ENCODE measurements around the gene DLG2. TPM values are rescaled to one million over a fixed set of nuclear protein-coding genes. Genes with fewer than 3 reads are reported as not detected.

The DLG2 gene
- total and polyA plus RNA-seq, 11 donors, result 2.4 to 13.9 (median 7.1) TPM

DNA sequence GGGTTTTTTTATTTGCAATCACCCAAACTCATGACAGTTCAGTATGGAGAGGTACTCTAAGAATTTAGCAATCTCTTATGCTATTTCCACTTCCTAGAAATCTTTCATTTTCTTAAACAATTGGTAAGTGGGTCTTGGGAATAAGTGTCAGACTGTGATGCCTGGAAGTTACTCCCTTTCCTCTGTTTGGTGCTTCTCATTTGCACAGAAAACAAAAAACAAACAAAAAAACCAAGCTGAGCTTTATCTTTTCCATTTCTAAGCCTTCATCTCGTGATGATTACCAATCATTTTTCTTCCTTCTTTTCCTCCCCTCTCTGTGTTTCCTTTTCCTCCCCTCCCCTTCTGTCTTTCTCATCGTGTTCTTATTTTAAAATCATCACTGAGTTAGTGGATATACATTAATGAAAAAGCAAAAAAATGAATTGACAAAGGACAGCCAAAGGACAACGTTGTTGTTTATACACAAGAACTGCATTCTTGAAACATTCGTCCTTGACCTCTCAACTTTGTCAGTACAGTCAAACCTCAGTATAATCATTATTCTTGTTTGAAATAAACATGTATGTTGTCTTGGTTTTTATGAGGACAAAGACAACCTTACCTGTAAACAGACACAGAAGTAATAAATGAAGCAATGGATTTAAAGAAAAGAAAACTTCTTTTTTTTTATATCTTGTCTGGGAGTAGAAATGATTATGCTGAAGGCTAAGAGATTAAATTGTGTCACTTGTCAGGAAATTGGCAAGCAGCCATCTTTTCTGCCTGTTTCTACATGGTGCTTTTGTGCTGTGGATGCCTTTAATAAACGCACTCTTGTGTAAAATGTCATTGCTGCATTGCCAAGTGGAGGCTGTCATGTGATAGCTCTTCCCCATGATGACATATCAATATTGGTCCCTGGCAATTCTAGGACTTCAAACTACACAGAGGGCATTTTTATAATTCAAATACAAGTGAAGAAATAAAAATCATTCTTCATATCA is 1537.8 kb downstream of the DLG2 start:
- H3K9me3 ChIP-seq, result peaks cover 0 to 8% (median 0%) of the 10 kb centered on the region in 12 donors
- H3K27me3 ChIP-seq, result no peaks in the 10 kb centered on the region
- WGBS, 4 donors, result 16 to 30% (median 23%) methylated on average over 5 of the region's 5 CpGs
- H3K4me3 ChIP-seq, result no peak overlapping the region
- ATAC-seq (peak in 1 of 4 donors; percentile 53), DNase-seq (peak in 1 of 5 donors; percentile 18)
- no peaks in the 10 kb centered on the region for H3K36me3 ChIP-seq
- TF ChIP-seq CTCF (IDR thresholded peaks at IDR 0.05), result no peak
- intact Hi-C loops (cut with DNase I), result no loop called here
- no peak overlapping the region for H3K27ac ChIP-seq
- peaks cover 0 to 4% (median 0%) of the 10 kb centered on the region in 12 donors for H3K4me1 ChIP-seq

DNA sequence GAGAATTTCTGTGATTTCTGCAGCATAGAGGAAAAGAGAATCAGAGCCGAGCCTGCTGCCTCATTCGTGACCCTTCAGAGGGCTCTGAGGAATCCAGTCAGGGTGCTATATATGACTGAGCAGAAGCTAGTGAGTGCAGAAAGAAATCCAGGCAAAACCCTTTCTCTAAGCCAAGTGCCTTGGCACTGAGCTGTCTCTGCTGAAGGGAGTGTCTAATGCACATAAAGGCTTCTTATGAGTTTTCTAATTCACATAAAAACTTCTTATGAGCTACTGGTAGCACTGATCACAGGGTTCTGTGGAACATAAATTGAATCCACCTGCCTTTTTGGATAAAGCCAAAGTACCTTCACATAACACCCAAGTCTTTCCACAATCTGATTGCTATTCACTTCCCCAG is 1555.3 kb downstream of the DLG2 start:
- 68 to 74% (median 69%) methylated on average over 2 of the region's 2 CpGs for WGBS, 4 donors
- Histone ChIP-seq H3K36me3 (no peaks in the 10 kb centered on the region), H3K4me3 (no peak overlapping the region), H3K27me3 (no peaks in the 10 kb centered on the region), H3K27ac (no peak overlapping the region), H3K9me3 (no peaks in the 10 kb centered on the region), H3K4me1 (no peaks in the 10 kb centered on the region)
- DNase-seq (no peak), ATAC-seq (no peak)
- no peak for TF ChIP-seq POLR2A (IDR thresholded peaks at IDR 0.05)
- no peak for TF ChIP-seq CTCF (IDR thresholded peaks at IDR 0.05)
- intact Hi-C loops (cut with DNase I), result no loop called here

- no peak overlapping the region for H3K4me3 ChIP-seq
- no peaks in the 10 kb centered on the region for H3K27me3 ChIP-seq
- intact Hi-C loops (cut with DNase I), result no loop called here
- no peaks in the 10 kb centered on the region for H3K9me3 ChIP-seq
- 56 to 78% (median 70%) methylated on average over 1 of the region's 1 CpG for WGBS, 4 donors
- H3K36me3 ChIP-seq, result no peaks in the 10 kb centered on the region
- ATAC-seq (no peak), DNase-seq (no peak)
- no peak for TF ChIP-seq POLR2A (IDR thresholded peaks at IDR 0.05)
- no peak for TF ChIP-seq CTCF (IDR thresholded peaks at IDR 0.05)
- H3K4me1 ChIP-seq, result no peaks in the 10 kb centered on the region
- H3K27ac ChIP-seq, result no peak overlapping the region
Observed at GRCh38 chr11:84069048-84069447, 1558.1 kb downstream of the DLG2 start.

GRCh38 chr11:84061726-84062125 is 1565.4 kb downstream of the DLG2 start:
- 84 to 94% (median 92%) methylated on average over 1 of the region's 1 CpG for WGBS, 4 donors
- ATAC-seq, result no peak
- Histone ChIP-seq H3K4me1 (no peaks in the 10 kb centered on the region), H3K4me3 (no peak overlapping the region), H3K9me3 (no peaks in the 10 kb centered on the region), H3K36me3 (no peaks in the 10 kb centered on the region), H3K27ac (no peak overlapping the region), H3K27me3 (no peaks in the 10 kb centered on the region)
- DNase-seq, result no peak
- intact Hi-C loops (cut with DNase I), result no loop called here
- no peak for TF ChIP-seq CTCF (IDR thresholded peaks at IDR 0.05)
